CD14-positive monocyte (primary cell): Measurements from ENCODE around the gene BRD3OS. TPM values are rescaled to one million over a fixed set of nuclear protein-coding genes. Genes with fewer than 3 reads are reported as not detected.

Experiments used
- DNase-seq, 3 donors: peaks; one replicate each; pipeline ENCODE4 v3.0.0-alpha.2; 2011 to 2022
- H2AFZ ChIP-seq: 2 replicates; pipeline ENCODE4 v1.6.0; 2012; ENCODE audit warnings: mild to moderate bottlenecking, low read depth, low read length, inconsistent platforms; ENCODE audit not compliant: insufficient read depth, poor library complexity, severe bottlenecking
- H3K27ac ChIP-seq, 2 donors: 1 replicate in 1 of 2; 2 replicates in 1 of 2; pipeline ENCODE4 v1.5.1; 2012 to 2013; ENCODE audit warnings: low read length in 2 of 2, control low read depth in 1 of 2, inconsistent platforms in 1 of 2, low read depth in 1 of 2, mild to moderate bottlenecking in 1 of 2
- H3K27me3 ChIP-seq, 2 donors: one replicate each; pipeline versions ENCODE4 v1.6.0 to v1.6.1; 2011 to 2013; ENCODE audit warnings: low read length in 2 of 2; ENCODE audit not compliant: control insufficient read depth in 2 of 2, insufficient read depth in 2 of 2
- H3K36me3 ChIP-seq, 2 donors: replicated peaks in 1 of 2; 1 replicate in 1 of 2; 2 replicates in 1 of 2; pipeline versions ENCODE4 v1.5.1 to v1.6.1; 2012 to 2013; ENCODE audit warnings: low read length in 2 of 2, control low read depth in 1 of 2, inconsistent platforms in 1 of 2, mild to moderate bottlenecking in 1 of 2; ENCODE audit not compliant: insufficient read depth in 2 of 2, control insufficient read depth in 1 of 2
- H3K4me1 ChIP-seq, 2 donors: 1 replicate in 1 of 2; 2 replicates in 1 of 2; pipeline versions ENCODE4 v1.5.1 to v1.6.1; 2012 to 2013; ENCODE audit warnings: low read length in 2 of 2, control low read depth in 1 of 2, inconsistent platforms in 1 of 2, mild to moderate bottlenecking in 1 of 2, moderate library complexity in 1 of 2; ENCODE audit not compliant: insufficient read depth in 2 of 2, control insufficient read depth in 1 of 2
- H3K4me2 ChIP-seq: replicated peaks from 2 replicates; pipeline ENCODE3; 2012; ENCODE audit warnings: low read length, moderate library complexity, mild to moderate bottlenecking; ENCODE audit not compliant: poor library complexity, severe bottlenecking; ENCODE audit errors: extremely low read depth
- H3K4me3 ChIP-seq, 3 experiments: fragments of 200-600 bp in 1 of 3; sonication (generic) in 1 of 3; replicated peaks in 1 of 3; 1 replicate in 2 of 3; 2 replicates in 1 of 3; pipeline ENCODE4 v1.5.1; 2011 to 2013; ENCODE audit warnings: low read length in 3 of 3, mild to moderate bottlenecking in 3 of 3, control low read depth in 2 of 3, low read depth in 2 of 3, inconsistent platforms in 1 of 3, moderate library complexity in 1 of 3
- H3K79me2 ChIP-seq: 2 replicates; pipeline ENCODE4 v1.6.0; 2012; ENCODE audit warnings: mild to moderate bottlenecking, control low read depth, inconsistent platforms, low read length, moderate library complexity; ENCODE audit not compliant: insufficient read depth
- H3K9ac ChIP-seq: 2 replicates; pipeline ENCODE4 v1.6.0; 2017; ENCODE audit warnings: low read length, mild to moderate bottlenecking; ENCODE audit not compliant: insufficient read depth, poor library complexity, severe bottlenecking
- H3K9me3 ChIP-seq, 2 donors: replicated peaks in 1 of 2; 1 replicate in 1 of 2; 2 replicates in 1 of 2; pipeline versions ENCODE4 v1.5.1 to v1.6.1; 2012 to 2013; ENCODE audit warnings: low read length in 2 of 2, control low read depth in 1 of 2; ENCODE audit not compliant: control insufficient read depth in 1 of 2, insufficient read depth in 1 of 2
- H4K20me1 ChIP-seq: 2 replicates; pipeline ENCODE4 v1.6.0; 2012; ENCODE audit warnings: mild to moderate bottlenecking, low read length, control low read depth, moderate library complexity; ENCODE audit not compliant: insufficient read depth
- H3K27ac Mint-ChIP-seq, 7 donors: one replicate each; pipeline ENCODE4 v1.8.0; 2020; ENCODE audit warnings: mild to moderate bottlenecking in 7 of 7, mixed read lengths in 7 of 7, moderate library complexity in 6 of 7, inconsistent platforms in 2 of 7
- H3K27me3 Mint-ChIP-seq, 3 donors: one replicate each; pipeline ENCODE4 v1.8.0; 2021 to 2022; ENCODE audit warnings: low read depth in 3 of 3, mild to moderate bottlenecking in 3 of 3, mixed read lengths in 3 of 3, moderate library complexity in 3 of 3, inconsistent platforms in 1 of 3
- H3K36me3 Mint-ChIP-seq, 2 donors: one replicate each; pipeline ENCODE4 v1.8.0; 2020; ENCODE audit warnings: mixed read lengths in 2 of 2, inconsistent platforms in 1 of 2, mild to moderate bottlenecking in 1 of 2
- H3K4me1 Mint-ChIP-seq: one replicate; pipeline ENCODE4 v1.8.0; 2020; ENCODE audit warnings: mild to moderate bottlenecking, mixed read lengths
- H3K4me3 Mint-ChIP-seq, 2 donors: one replicate each; pipeline ENCODE4 v1.8.0; 2020; ENCODE audit warnings: mild to moderate bottlenecking in 2 of 2, mixed read lengths in 2 of 2, moderate library complexity in 1 of 2
- H3K9me3 Mint-ChIP-seq, 7 donors: one replicate each; pipeline ENCODE4 v1.8.0; 2020 to 2022; ENCODE audit warnings: mixed read lengths in 7 of 7, mild to moderate bottlenecking in 6 of 7, moderate library complexity in 6 of 7, inconsistent platforms in 2 of 7
- CTCF ChIP-seq: fragments of 200-600 bp; IDR thresholded peaks from one replicate; pipeline ENCODE4 v1.8.0; 2022; ENCODE audit warnings: antibody characterized with exemption, mild to moderate bottlenecking
- WGBS: methylation state at CpG from one replicate; pipeline ENCODE4 v1.1.5; 2013; ENCODE audit warnings: missing lambda C conversion rate; ENCODE audit not compliant: insufficient coverage; 5-methylcytosine and 5-hydroxymethylcytosine counted together
- intact Hi-C, 2 donors: fragments of 100-400 bp; cut with micrococcal nuclease; formaldehyde crosslinking; loops; one replicate each; pipeline versions ENCODE4 v1.15.0 to v1.15.1; 2023
- polyA plus RNA-seq, 3 donors: library from polyadenylated mRNA; depleted of rRNA in 1 of 3; unstranded in 2 of 3; stranded (reverse) in 1 of 3; fragments of 300-500 nt in 2 of 3; fragments of >200 nt in 1 of 3; fragmentation: Illumina TruSeq in 2 of 3; gene quantifications; 1 replicate in 2 of 3; 2 replicates in 1 of 3; pipeline ENCODE4 v1.2.3, GENCODE V29; 2012 to 2021

The BRD3OS gene
- polyA plus RNA-seq, 3 donors = 2.9 to 6.8 (median 6.6) TPM

- peak overlapping the region in 4 of 7 donors; percentile 25 to 69 (median 52) for H3K27ac Mint-ChIP-seq
- TF ChIP-seq CTCF = no peak
- H3K4me2 ChIP-seq = no peak overlapping the region
Measured at GRCh38 chr9:134040781-134041648, 15.7 kb downstream of the BRD3OS start.

GRCh38 chr9:134041649-134041962 is 16.3 kb downstream of the BRD3OS start:
- peaks cover 75 to 93% of the 10 kb centered on the region in 2 donors for H3K36me3 ChIP-seq
- intact Hi-C loops = no loop called here

More at GRCh38 chr9:134040781-134041648, 15.7 kb downstream of the BRD3OS start:
- intact Hi-C loops = no loop called here
- no peak for DNase-seq
- Mint-ChIP-seq H3K9me3 (peaks cover 0 to 2% (median 0%) of the 10 kb centered on the region in 7 donors), H3K36me3 (peaks cover 77 to 95% of the 10 kb centered on the region in 2 donors), H3K4me3 (no peak overlapping the region), H3K4me1 (peaks cover 18% of the 10 kb centered on the region), H3K27me3 (peaks cover 0 to 2% (median 2%) of the 10 kb centered on the region in 3 donors)
- peaks cover 75 to 93% of the 10 kb centered on the region in 2 donors for H3K36me3 ChIP-seq
- no peak overlapping the region for H3K4me3 ChIP-seq
- no peak overlapping the region for H3K27ac ChIP-seq
- H3K4me1 ChIP-seq = peaks cover 0 to 8% of the 10 kb centered on the region in 2 donors
- H3K79me2 ChIP-seq = peaks cover 4% of the 10 kb centered on the region
- no peak overlapping the region for H2AFZ ChIP-seq
- WGBS = 61% methylated on average over 20 of the region's 21 CpGs
- H3K9ac ChIP-seq = no peak overlapping the region
- H3K27me3 ChIP-seq = no peaks in the 10 kb centered on the region
- peaks cover 75% of the 10 kb centered on the region for H4K20me1 ChIP-seq
- H3K9me3 ChIP-seq = no peaks in the 10 kb centered on the region

More at GRCh38 chr9:134041649-134041962, 16.3 kb downstream of the BRD3OS start:
- WGBS = 87% methylated on average over 16 of the region's 16 CpGs
- H3K4me3 Mint-ChIP-seq = no peak overlapping the region
- no peak for TF ChIP-seq CTCF
- H3K4me1 Mint-ChIP-seq = peaks cover 18% of the 10 kb centered on the region
- Histone ChIP-seq H3K27ac (no peak overlapping the region), H3K4me2 (no peak overlapping the region), H3K4me3 (no peak overlapping the region), H3K79me2 (peaks cover 10% of the 10 kb centered on the region), H3K27me3 (no peaks in the 10 kb centered on the region), H4K20me1 (peaks cover 78% of the 10 kb centered on the region), H3K9ac (no peak overlapping the region), H2AFZ (no peak overlapping the region), H3K4me1 (peaks cover 0 to 8% of the 10 kb centered on the region in 2 donors), H3K9me3 (no peaks in the 10 kb centered on the region)
- peaks cover 76 to 95% of the 10 kb centered on the region in 2 donors for H3K36me3 Mint-ChIP-seq
- no peak overlapping the region for H3K27ac Mint-ChIP-seq
- H3K9me3 Mint-ChIP-seq = peaks cover 0 to 2% (median 0%) of the 10 kb centered on the region in 7 donors
- no peak for DNase-seq
- peaks cover 0 to 2% (median 2%) of the 10 kb centered on the region in 3 donors for H3K27me3 Mint-ChIP-seq
